Measurements from ENCODE around the gene TSHZ2. TPM values are rescaled to one million over a fixed set of nuclear protein-coding genes. Genes with fewer than 3 reads are reported as not detected.

Gene TSHZ2
- total RNA-seq, 1 donor from 2014 or later = 51.9 TPM

- Histone ChIP-seq H3K4me1 (no peaks in the 10 kb centered on the region), H3K27me3 (no peaks in the 10 kb centered on the region), H3K36me3 (no peaks in the 10 kb centered on the region), H3K9me3 (no peaks in the 10 kb centered on the region), H3K4me3 (no peak overlapping the region), H3K27ac (no peak overlapping the region)
- DNase-seq (ENCODE audit: low spot score in 2 of 2) = no peak
- no peak for TF ChIP-seq CTCF (IDR thresholded peaks at IDR 0.05)
- intact Hi-C loops (cut with DNase I) = no loop called here
Observed at GRCh38 chr20:53328961-53329360, 356.8 kb downstream of the TSHZ2 start.

GRCh38 chr20:53329781-53330180 is 357.6 kb downstream of the TSHZ2 start:
- Histone ChIP-seq H3K36me3 (no peaks in the 10 kb centered on the region), H3K4me1 (no peaks in the 10 kb centered on the region), H3K4me3 (no peak overlapping the region), H3K9me3 (no peaks in the 10 kb centered on the region), H3K27me3 (no peaks in the 10 kb centered on the region), H3K27ac (no peak overlapping the region)
- DNase-seq (ENCODE audit: low spot score in 2 of 2) = no peak
- no peak for TF ChIP-seq CTCF (IDR thresholded peaks at IDR 0.05)
- intact Hi-C loops (cut with DNase I) = no loop called here

GRCh38 chr20:53330601-53331140 is 358.5 kb downstream of the TSHZ2 start:
- Histone ChIP-seq H3K4me3 (no peak overlapping the region), H3K27me3 (no peaks in the 10 kb centered on the region), H3K4me1 (no peaks in the 10 kb centered on the region), H3K36me3 (no peaks in the 10 kb centered on the region), H3K27ac (no peak overlapping the region), H3K9me3 (no peaks in the 10 kb centered on the region)
- intact Hi-C loops (cut with DNase I) = no loop called here
- DNase-seq (ENCODE audit: low spot score in 2 of 2) = no peak
- no peak for TF ChIP-seq CTCF (IDR thresholded peaks at IDR 0.05)

- H3K4me1 ChIP-seq = no peaks in the 10 kb centered on the region
- no peak overlapping the region for H3K4me3 ChIP-seq
- no peaks in the 10 kb centered on the region for H3K9me3 ChIP-seq
- H3K36me3 ChIP-seq = no peaks in the 10 kb centered on the region
- no peak for DNase-seq (ENCODE audit: low spot score in 2 of 2)
- H3K27ac ChIP-seq = no peak overlapping the region
- intact Hi-C loops (cut with DNase I) = no loop called here
- no peaks in the 10 kb centered on the region for H3K27me3 ChIP-seq
- no peak for TF ChIP-seq CTCF (IDR thresholded peaks at IDR 0.05)
Observed at GRCh38 chr20:53331151-53331973, 359.2 kb downstream of the TSHZ2 start.

- H3K27me3 ChIP-seq = no peaks in the 10 kb centered on the region
- DNase-seq (ENCODE audit: low spot score in 2 of 2) = no peak
- H3K36me3 ChIP-seq = no peaks in the 10 kb centered on the region
- no peak overlapping the region for H3K27ac ChIP-seq
- H3K4me1 ChIP-seq = no peaks in the 10 kb centered on the region
- intact Hi-C loops (cut with DNase I) = no loop called here
- H3K4me3 ChIP-seq = no peak overlapping the region
- no peaks in the 10 kb centered on the region for H3K9me3 ChIP-seq
- no peak for TF ChIP-seq CTCF (IDR thresholded peaks at IDR 0.05)
Observed at GRCh38 chr20:53332022-53332837, 360.1 kb downstream of the TSHZ2 start.

Data from ascending aorta (tissue), 2 donors.